Motor neuron (in vitro differentiated cells): ENCODE measurements around the gene ZNRF2. TPM values are rescaled to one million over a fixed set of nuclear protein-coding genes. Genes with fewer than 3 reads are reported as not detected.

Experiments
- ATAC-seq, 8 experiments: fragments of 200-7000 bp; cut with Tn5 transposase; replicated peaks in 6 of 8; 2 replicates each; pipeline ENCODE4 v1.8.0; 2021; ENCODE audit warnings: mild to moderate bottlenecking in 8 of 8, moderate library complexity in 8 of 8
- H3K27ac ChIP-seq, 2 donors: fragments of 250-450 bp; sonication (Bioruptor Pico); 2 replicates each; pipeline ENCODE4 v1.9.0; 2021; ENCODE audit warnings: antibody characterized with exemption in 2 of 2, mild to moderate bottlenecking in 2 of 2, moderate library complexity in 1 of 2
- H3K4me1 ChIP-seq, 2 donors: fragments of 250-450 bp; sonication (Bioruptor Pico); replicated peaks in 1 of 2; 2 replicates each; pipeline ENCODE4 v1.6.1; 2021; ENCODE audit warnings: antibody characterized with exemption in 2 of 2, mild to moderate bottlenecking in 2 of 2, moderate library complexity in 1 of 2
- H3K4me3 ChIP-seq, 5 donors: fragments of 250-450 bp; sonication (Bioruptor Pico); 2 replicates each; pipeline ENCODE4 v1.9.0; 2021; ENCODE audit warnings: antibody characterized with exemption in 5 of 5, mild to moderate bottlenecking in 5 of 5, moderate library complexity in 4 of 5
- WGBS, 10 experiments: fragments of 450-650 bp; shearing (Covaris generic); methylation state at CpG; one replicate each; pipeline ENCODE4 v1.0.0; 2022; 5-methylcytosine and 5-hydroxymethylcytosine counted together
- in situ Hi-C, 9 experiments: fragments of 400-800 bp; cut with MboI; loops; one replicate each; pipeline ENCODE4 v1.15.0; 2021; ENCODE audit warnings: low sequenced_read_pairs in 9 of 9, low pct_unique_long_range_greater_than_20kb in 2 of 9; ENCODE audit not compliant: unreplicated experiment in 9 of 9
- total RNA-seq, 8 experiments: library from RNA; unstranded; fragments of 300-600 nt; gene quantifications; 2 replicates each; pipeline versions ENCODE4 v1.2.3 to v1.2.4, GENCODE V29; 2022

Gene ZNRF2
- total RNA-seq, 8 experiments from 2014 or later: 4.8 to 18.9 (median 7.3) TPM

DNA sequence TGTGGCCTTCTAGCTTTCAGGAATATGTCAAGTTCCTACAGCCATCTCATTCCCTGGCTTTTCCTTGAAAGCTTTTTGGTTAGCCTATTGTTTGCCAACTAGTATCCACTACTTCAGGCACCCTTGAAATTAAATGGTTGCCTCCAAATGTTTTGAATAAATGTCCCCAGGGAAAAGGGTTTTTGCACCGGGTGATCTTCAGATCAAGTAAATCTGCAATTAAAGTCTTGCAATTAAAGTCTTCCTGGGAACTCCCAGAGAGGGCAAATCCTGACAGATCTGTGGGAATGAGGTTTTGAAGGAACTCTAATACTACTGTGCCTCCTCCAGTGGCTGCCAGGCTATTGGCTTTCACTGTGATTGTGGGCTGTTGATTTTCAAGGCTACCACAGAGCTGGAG is 17.7 kb upstream of the ZNRF2 start:
- no peaks in the 10 kb centered on the region for H3K4me1 ChIP-seq
- H3K27ac ChIP-seq: no peak overlapping the region
- H3K4me3 ChIP-seq: no peak overlapping the region
- in situ Hi-C loops: loop anchor here in 4 of 9 experiments (10.0 to 25.0 kb wide), 2 partner anchors 92 to 296 kb away; no protein-coding TSS in a partner anchor
- 0 to 100% (median 72%) methylated on average over 1 of the region's 1 CpG; no CpG with 5 or more reads in 6 of the 10 experiments for WGBS, 10 experiments
- peak in 1 of 8 experiments; percentile 46 for ATAC-seq

DNA sequence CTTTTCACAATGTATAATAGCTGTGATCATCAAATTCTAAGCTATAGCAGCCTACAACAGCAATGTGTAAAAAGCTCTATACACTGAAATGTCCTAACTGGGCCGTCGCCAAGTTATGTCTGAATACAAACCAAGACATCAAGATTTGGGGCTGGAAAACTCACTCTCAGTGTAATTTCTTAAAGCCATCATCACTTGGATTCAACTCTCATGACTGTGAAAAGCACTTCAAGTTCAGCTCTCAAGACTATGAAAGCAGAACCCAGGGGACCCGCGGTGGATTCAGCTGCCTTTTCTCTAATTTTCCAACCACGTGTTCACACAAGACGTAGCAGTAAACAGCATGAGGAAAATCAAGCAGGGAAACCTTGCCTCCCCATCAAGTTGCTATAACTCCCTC is 15.8 kb upstream of the ZNRF2 start:
- ATAC-seq: no peak
- in situ Hi-C loops: loop anchor here in 4 of 9 experiments (10.0 to 25.0 kb wide), 2 partner anchors 94 to 294 kb away; no protein-coding TSS in a partner anchor
- no peak overlapping the region for H3K4me3 ChIP-seq
- H3K4me1 ChIP-seq: no peaks in the 10 kb centered on the region
- 70 to 100% (median 91%) methylated on average over 1 to 6 of the region's 6 CpGs for WGBS, 10 experiments
- H3K27ac ChIP-seq: no peak overlapping the region

DNA sequence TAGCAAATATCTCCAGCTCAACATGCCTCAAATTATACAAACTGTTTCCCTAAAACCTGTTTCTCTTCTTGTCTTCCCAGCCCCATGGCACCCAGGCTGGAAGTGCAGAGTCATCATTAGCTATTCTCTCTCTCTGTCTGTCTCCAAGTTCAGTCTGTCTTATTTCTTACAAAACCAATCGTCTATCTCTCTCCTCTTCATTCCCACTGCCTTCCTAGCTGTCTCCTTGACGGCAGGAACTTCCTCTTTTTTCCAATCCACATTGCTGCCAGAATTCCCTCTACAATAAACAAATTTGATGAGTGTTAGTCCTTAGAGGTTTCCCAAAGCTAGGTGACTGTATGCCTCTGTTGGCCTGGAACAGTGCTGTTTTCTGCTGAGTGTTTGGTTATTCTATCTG is 14.9 kb upstream of the ZNRF2 start:
- Histone ChIP-seq H3K27ac (no peak overlapping the region), H3K4me1 (no peaks in the 10 kb centered on the region), H3K4me3 (no peak overlapping the region)
- ATAC-seq: peak in 1 of 8 experiments; percentile 77
- in situ Hi-C loops: loop anchor here in 4 of 9 experiments (10.0 to 25.0 kb wide), 2 partner anchors 95 to 293 kb away; no protein-coding TSS in a partner anchor
- 14 to 93% (median 55%) methylated on average over 1 to 2 of the region's 2 CpGs; no CpG with 5 or more reads in 1 of the 10 experiments for WGBS, 10 experiments

DNA sequence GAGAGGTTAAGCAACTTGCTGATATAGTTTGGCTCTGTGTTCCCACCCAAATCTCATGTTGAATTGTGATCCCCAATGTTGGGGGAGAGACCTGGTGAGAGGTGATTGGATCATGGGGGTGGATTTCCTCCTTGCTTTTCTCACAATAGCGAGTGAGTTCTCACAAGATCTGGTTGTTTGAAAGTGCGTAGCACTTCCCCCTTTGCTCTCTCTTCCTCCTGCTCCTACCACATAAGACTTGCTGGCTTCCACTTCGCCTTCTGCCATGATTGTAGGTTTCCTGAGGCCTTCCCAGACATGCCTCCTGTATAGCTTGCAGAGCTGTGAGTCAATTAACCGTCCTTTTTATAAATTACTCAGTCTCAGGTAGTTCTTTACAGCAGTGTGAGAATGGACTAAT is 13.5 kb upstream of the ZNRF2 start:
- H3K4me3 ChIP-seq: no peak overlapping the region
- H3K27ac ChIP-seq: no peak overlapping the region
- in situ Hi-C loops: loop anchor here in 3 of 9 experiments (25.0 kb wide), 1 partner anchor 291 kb away; no protein-coding TSS in a partner anchor
- no peak for ATAC-seq
- H3K4me1 ChIP-seq: no peaks in the 10 kb centered on the region
- 60 to 100% (median 77%) methylated on average over 1 to 4 of the region's 4 CpGs; no CpG with 5 or more reads in 1 of the 10 experiments for WGBS, 10 experiments

DNA sequence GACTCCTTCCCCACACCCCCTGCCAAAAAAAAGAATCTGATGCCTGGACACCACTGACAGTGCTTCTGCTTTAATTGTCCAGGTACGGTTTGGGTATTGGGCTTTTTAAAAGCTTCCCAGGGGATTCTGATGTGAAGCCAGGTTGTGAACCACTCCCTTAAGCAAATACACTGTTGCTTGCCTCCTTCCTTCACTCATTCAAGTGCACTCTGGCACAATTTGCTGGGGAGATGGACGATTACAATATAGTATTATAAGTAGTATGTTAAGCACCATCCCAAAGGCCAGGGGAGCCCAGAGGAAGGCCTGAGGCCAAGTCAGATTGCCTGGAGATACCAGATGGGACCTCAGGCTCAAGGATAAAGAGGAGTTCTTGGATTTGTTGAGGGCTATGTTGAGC is 12.3 kb upstream of the ZNRF2 start:
- Histone ChIP-seq H3K4me3 (no peak overlapping the region), H3K27ac (no peak overlapping the region), H3K4me1 (no peaks in the 10 kb centered on the region)
- WGBS, 10 experiments: 33 to 75% (median 63%) methylated on average over 1 to 2 of the region's 2 CpGs; no CpG with 5 or more reads in 6 of the 10 experiments
- in situ Hi-C loops: loop anchor here in 3 of 9 experiments (25.0 kb wide), 1 partner anchor 290 kb away; no protein-coding TSS in a partner anchor
- ATAC-seq: no peak

DNA sequence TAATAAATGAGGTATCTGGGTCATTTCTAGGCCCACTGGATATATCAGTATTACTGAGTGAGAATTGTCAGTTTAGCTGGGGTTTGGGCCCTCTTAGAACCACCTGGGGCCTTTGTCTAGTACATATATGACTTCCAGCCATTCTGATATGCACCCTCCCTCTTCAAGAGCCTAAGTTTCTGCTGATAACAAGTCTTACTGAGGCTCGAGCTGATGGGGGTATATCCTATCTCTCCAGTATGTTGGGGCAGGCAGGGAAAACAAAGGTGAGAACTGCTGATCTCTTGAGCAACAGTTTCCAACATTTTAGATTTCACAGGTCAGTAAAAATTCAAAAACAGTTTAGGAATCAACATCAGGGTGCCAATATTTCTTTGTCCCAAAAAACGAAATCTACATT is 10.8 kb upstream of the ZNRF2 start:
- in situ Hi-C loops: loop anchor here in 3 of 9 experiments (25.0 kb wide), 1 partner anchor 289 kb away; no protein-coding TSS in a partner anchor
- Histone ChIP-seq H3K4me1 (no peaks in the 10 kb centered on the region), H3K4me3 (no peak overlapping the region), H3K27ac (no peak overlapping the region)
- WGBS, 10 experiments: 14 to 80% (median 34%) methylated on average over 1 to 2 of the region's 2 CpGs; no CpG with 5 or more reads in 2 of the 10 experiments
- no peak for ATAC-seq

DNA sequence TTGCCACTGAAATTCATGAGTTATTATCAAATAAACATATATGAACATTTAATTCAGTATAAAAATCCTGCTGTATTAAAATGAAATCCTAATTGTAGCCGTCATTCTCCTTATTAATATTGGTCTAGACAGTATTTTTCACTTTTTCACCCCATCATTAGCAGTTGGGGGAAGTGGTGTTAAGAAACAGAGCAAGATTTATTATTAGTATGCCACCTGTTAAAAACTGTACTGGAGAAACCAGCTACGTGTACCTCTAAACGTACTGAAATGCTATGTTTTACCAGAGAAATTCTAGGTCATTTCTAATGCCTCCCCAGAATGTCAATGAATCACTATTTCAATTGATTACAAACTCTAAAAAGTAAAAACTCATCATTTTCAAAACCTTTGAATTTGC is 9.8 kb upstream of the ZNRF2 start:
- no peak for ATAC-seq
- no peaks in the 10 kb centered on the region for H3K4me1 ChIP-seq
- in situ Hi-C loops: loop anchor here in 5 of 9 experiments (25.0 kb wide), 1 partner anchor 288 kb away; no protein-coding TSS in a partner anchor
- 41 to 100% (median 87%) methylated on average over 1 to 3 of the region's 3 CpGs; no CpG with 5 or more reads in 1 of the 10 experiments for WGBS, 10 experiments
- no peak overlapping the region for H3K27ac ChIP-seq
- H3K4me3 ChIP-seq: no peak overlapping the region

DNA sequence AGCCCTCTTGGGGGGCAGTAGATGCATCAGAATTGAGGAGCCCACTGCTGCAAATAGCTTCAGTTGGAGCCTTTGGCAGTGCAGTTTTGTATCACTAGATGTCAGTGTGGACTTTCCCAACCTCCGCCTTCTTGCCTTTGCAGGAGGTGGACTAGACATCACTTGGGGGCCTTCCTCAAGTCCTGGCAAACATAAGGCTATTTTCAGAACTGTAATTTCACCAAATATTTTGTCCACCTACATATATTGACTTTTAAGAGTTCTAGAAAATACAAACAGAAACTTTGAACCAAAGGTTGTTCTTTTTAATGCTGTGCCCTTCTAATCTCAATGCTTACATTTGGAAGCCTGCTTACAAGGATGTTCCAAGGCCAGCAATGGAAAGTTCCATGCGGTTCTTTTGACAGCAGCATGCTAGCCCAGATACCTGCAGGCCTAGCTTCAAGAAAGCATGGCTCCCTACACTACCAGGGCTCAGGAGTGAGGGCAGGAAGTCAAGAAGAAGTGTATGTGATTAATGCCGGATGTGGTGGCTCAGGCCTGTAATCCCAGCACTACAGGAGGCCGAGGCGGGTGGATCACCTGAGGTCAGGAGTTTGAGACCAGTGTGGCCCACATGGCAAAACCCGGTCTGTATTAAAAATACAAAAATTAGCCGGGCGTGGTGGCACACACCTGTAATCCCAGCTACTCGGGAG is 8.0 kb upstream of the ZNRF2 start:
- Histone ChIP-seq H3K4me1 (no peaks in the 10 kb centered on the region), H3K27ac (no peak overlapping the region), H3K4me3 (no peak overlapping the region)
- in situ Hi-C loops: loop anchor here in 2 of 9 experiments (25.0 kb wide), 1 partner anchor 286 kb away; no protein-coding TSS in a partner anchor
- WGBS, 10 experiments: 58 to 100% (median 87%) methylated on average over 1 to 8 of the region's 9 CpGs
- ATAC-seq: peak; percentile 50 to 83 (median 68)

DNA sequence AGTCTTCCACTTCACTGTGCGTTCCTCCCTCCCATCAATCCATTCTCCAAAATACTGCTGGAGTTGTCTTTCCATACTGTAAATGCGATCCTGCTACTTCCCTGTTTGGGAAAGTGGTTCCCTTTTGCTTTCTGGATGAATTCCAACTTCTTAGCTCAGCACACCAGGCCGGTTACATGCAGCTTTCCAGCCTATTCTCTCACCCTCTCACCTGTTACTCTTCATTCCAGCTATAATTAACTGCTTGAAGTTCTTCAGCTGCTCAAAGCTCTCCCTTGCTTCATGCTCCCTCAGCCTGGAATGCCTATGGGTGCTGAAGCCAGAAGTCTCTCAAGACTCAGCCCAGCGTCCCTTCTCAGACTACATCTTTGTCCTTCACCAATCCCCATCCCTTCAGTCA is 6.0 kb upstream of the ZNRF2 start:
- ATAC-seq: no peak
- H3K4me3 ChIP-seq: no peak overlapping the region
- in situ Hi-C loops: loop anchor here in 2 of 9 experiments (25.0 kb wide), 1 partner anchor 284 kb away; no protein-coding TSS in a partner anchor
- 67 to 100% (median 75%) methylated on average over 1 to 4 of the region's 4 CpGs; no CpG with 5 or more reads in 1 of the 10 experiments for WGBS, 10 experiments
- no peak overlapping the region for H3K27ac ChIP-seq
- no peaks in the 10 kb centered on the region for H3K4me1 ChIP-seq

DNA sequence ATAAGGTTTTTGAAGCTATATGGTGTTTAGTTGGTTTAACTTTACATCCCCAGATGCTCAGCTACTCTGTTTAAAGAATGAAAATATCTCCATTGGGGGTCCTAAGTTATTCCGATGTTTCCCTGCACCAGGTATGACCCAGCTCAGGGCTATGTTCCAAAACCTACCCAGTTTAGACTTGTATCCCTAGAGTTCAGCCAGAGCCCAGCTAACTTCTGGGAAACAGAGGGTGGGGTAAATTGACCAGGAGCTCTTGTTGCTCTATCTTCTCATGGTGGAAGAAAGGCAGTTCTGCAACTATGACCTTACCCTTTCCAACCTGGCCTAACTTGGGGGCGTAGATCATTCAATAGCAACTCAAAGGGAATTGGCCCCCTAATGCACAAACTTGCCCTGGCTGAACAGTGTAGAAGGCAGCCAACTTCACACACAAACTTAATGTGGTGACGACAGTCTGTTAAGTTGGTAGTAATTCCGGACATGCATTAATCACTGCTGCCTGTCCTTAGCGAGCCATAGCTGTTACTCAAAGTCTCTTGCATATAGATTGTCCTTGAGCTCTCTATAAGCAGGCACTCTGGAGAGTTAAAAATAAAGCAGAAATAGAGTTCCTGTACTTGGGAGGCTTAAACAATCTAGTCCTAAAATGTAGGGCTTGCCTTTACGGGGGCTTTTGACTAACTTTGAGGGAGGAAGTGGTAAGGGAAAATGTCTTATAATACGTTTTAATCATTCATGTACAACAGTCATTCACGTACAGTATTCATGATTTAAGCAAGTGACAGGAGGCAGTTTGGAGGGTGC is 5.3 kb upstream of the ZNRF2 start:
- H3K4me1 ChIP-seq: no peaks in the 10 kb centered on the region
- H3K27ac ChIP-seq: no peak overlapping the region
- in situ Hi-C loops: loop anchor here in 2 of 9 experiments (25.0 kb wide), 1 partner anchor 283 kb away; no protein-coding TSS in a partner anchor
- no peak for ATAC-seq
- H3K4me3 ChIP-seq: no peak overlapping the region
- 40 to 100% (median 88%) methylated on average over 1 to 8 of the region's 8 CpGs for WGBS, 10 experiments

DNA sequence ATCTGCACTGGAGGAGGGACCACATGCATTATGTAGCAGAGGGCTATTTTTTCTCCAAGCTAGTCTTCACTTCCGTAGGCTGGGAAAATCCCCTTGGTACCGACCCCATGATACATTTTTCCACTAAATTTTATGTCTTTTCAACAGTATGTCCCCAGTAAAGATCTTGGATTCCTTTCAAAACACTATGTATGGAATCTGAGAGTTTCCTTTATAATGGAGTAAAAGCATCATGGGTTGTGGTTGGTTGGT is 4.8 kb upstream of the ZNRF2 start:
- H3K4me1 ChIP-seq: no peaks in the 10 kb centered on the region
- H3K27ac ChIP-seq: no peak overlapping the region
- H3K4me3 ChIP-seq: no peak overlapping the region
- 57 to 95% (median 75%) methylated on average over 1 to 2 of the region's 2 CpGs; no CpG with 5 or more reads in 1 of the 10 experiments for WGBS, 10 experiments
- ATAC-seq: no peak
- in situ Hi-C loops: loop anchor here in 2 of 9 experiments (25.0 kb wide), 1 partner anchor 283 kb away; no protein-coding TSS in a partner anchor

DNA sequence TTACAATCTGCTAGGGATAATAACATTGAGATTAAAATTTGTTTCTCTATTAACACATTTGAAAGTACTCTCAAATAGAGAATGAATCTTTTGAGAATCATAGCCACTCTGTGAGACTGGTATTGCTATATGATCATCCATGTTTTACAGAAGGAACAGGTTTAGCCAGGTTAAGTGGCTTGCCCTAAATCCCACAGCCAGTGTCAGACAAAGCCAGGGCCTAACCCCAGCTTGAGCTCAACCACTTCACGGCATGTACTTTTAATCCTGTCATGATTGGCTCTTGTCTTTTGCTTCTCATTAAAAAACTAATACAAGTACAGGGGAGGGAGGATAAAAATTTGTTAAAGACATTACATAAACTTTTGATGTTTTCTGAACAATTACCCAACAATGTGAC is 3.8 kb upstream of the ZNRF2 start:
- WGBS, 10 experiments: 60 to 100% (median 80%) methylated on average over 1 of the region's 1 CpG; no CpG with 5 or more reads in 3 of the 10 experiments
- no peak overlapping the region for H3K4me3 ChIP-seq
- H3K27ac ChIP-seq: no peak overlapping the region
- no peaks in the 10 kb centered on the region for H3K4me1 ChIP-seq
- ATAC-seq: no peak
- in situ Hi-C loops: loop anchor here in 2 of 9 experiments (25.0 kb wide), 1 partner anchor 282 kb away; no protein-coding TSS in a partner anchor

DNA sequence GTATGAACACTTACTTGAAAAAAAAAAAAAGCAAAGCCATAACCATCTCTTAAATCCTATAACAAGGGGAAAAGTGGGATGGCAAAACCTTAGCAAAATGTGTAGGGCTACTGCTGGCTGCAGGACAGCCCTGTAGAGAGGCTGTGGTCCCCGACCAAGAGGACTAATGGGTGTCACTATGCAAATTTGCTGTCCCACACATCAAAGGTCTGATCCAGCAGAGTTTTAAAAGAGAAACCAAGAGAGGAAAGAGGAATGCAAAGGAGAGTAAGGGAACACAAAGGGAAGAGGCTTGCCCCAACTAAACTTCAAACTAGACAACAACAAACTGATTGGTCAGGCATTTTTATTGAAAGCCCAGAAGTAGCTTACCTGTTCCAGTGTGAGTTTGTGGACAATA is 3.1 kb upstream of the ZNRF2 start:
- in situ Hi-C loops: loop anchor here in 2 of 9 experiments (25.0 kb wide), 1 partner anchor 281 kb away; no protein-coding TSS in a partner anchor
- no peak for ATAC-seq
- no peak overlapping the region for H3K27ac ChIP-seq
- H3K4me3 ChIP-seq: no peak overlapping the region
- WGBS, 10 experiments: 0 to 40% (median 19%) methylated on average over 1 of the region's 1 CpG; no CpG with 5 or more reads in 4 of the 10 experiments
- peaks cover 0 to 4% of the 10 kb centered on the region in 2 donors for H3K4me1 ChIP-seq
